HG02623 (cell line): ENCODE measurements around the gene PEX7.
"Not testable (repeated sequence)": the region's sequence is repeated elsewhere in the genome, so short reads cannot be mapped to it uniquely, and the experiment has no call there.

Experiments
- ATAC-seq: cut with Tn5 transposase; IDR thresholded peaks from one replicate; pipeline ENCODE4 v1.9.1; 2021; ENCODE audit warnings: moderate library complexity; ENCODE audit not compliant: unreplicated experiment

PEX7 gene

GRCh38 chr6:136840276-136841001 is 18.0 kb downstream of the PEX7 start:
- no peak for ATAC-seq

- ATAC-seq: no peak
These were observed 20.8 kb downstream of the PEX7 start for GRCh38 chr6:136843210-136843609.

- ATAC-seq: no peak
These were observed 23.7 kb downstream of the PEX7 start for GRCh38 chr6:136846046-136846445.

- not testable (repeated sequence) for ATAC-seq
These were observed 24.1 kb downstream of the PEX7 start for GRCh38 chr6:136846477-136846876.

GRCh38 chr6:136849979-136850563 is 27.7 kb downstream of the PEX7 start:
- ATAC-seq: not testable (repeated sequence)

GRCh38 chr6:136859430-136859829 is 37.0 kb downstream of the PEX7 start:
- ATAC-seq: no peak

- no peak for ATAC-seq
These were observed 37.7 kb downstream of the PEX7 start for GRCh38 chr6:136860043-136860442.

GRCh38 chr6:136862662-136863061 is 40.3 kb downstream of the PEX7 start:
- ATAC-seq: no peak

GRCh38 chr6:136863752-136864151 is 41.4 kb downstream of the PEX7 start:
- ATAC-seq: no peak

- ATAC-seq: no peak
These were observed 42.3 kb downstream of the PEX7 start for GRCh38 chr6:136864676-136865075.

GRCh38 chr6:136866872-136867416 is 44.6 kb downstream of the PEX7 start:
- no peak for ATAC-seq

GRCh38 chr6:136869451-136869850 is 47.1 kb downstream of the PEX7 start:
- ATAC-seq: no peak

- no peak for ATAC-seq
These were observed 51.4 kb downstream of the PEX7 start for GRCh38 chr6:136873748-136874147.

- ATAC-seq: not testable (repeated sequence)
These were observed 54.1 kb downstream of the PEX7 start for GRCh38 chr6:136876469-136876868.

- no peak for ATAC-seq
These were observed 58.5 kb downstream of the PEX7 start for GRCh38 chr6:136880748-136881460.

GRCh38 chr6:136886091-136886490 is 63.7 kb downstream of the PEX7 start:
- no peak for ATAC-seq

GRCh38 chr6:136887953-136888352 is 65.6 kb downstream of the PEX7 start:
- ATAC-seq: no peak

- ATAC-seq: no peak
These were observed 67.1 kb downstream of the PEX7 start for GRCh38 chr6:136889271-136890193.

- no peak for ATAC-seq
These were observed 67.9 kb downstream of the PEX7 start for GRCh38 chr6:136890194-136890839.

- ATAC-seq: no peak
These were observed 68.6 kb downstream of the PEX7 start for GRCh38 chr6:136890986-136891385.
